Measurements from ENCODE around the gene TCAIM. TPM values are rescaled to one million over a fixed set of nuclear protein-coding genes. Genes with fewer than 3 reads are reported as not detected.

Gene TCAIM
- total RNA-seq, 6 donors from 2014 or later, result 10.5 to 33.5 (median 19.6) TPM

GRCh38 chr3:44428910-44429309 lies 90.3 kb downstream of the TCAIM start:
- no peak for ATAC-seq (ENCODE audit: low FRiP score in 2 of 2)
- TF ChIP-seq POLR2AphosphoS5 (IDR thresholded peaks at IDR 0.05) (no peak), CTCF (IDR thresholded peaks at IDR 0.05) (no peak), EP300 (IDR thresholded peaks at IDR 0.05) (no peak), POLR2A (IDR thresholded peaks at IDR 0.05) (no peak)

GRCh38 chr3:44429459-44429858 lies 90.9 kb downstream of the TCAIM start:
- Histone ChIP-seq H3K9me3 (no peaks in the 10 kb centered on the region), H3K4me1 (no peaks in the 10 kb centered on the region), H3K4me3 (no peak overlapping the region), H3K36me3 (no peaks in the 10 kb centered on the region), H3K27me3 (no peaks in the 10 kb centered on the region), H3K27ac (no peak overlapping the region)
- ATAC-seq (ENCODE audit: low FRiP score in 2 of 2) (no peak), DNase-seq (no peak)
- TF ChIP-seq POLR2A (IDR thresholded peaks at IDR 0.05), result no peak
- no peak for TF ChIP-seq CTCF (IDR thresholded peaks at IDR 0.05)
- no peak for TF ChIP-seq EP300 (IDR thresholded peaks at IDR 0.05)
- 89 to 95% methylated on average over 6 of the region's 6 CpGs for WGBS, 2 donors

More at GRCh38 chr3:44428910-44429309, 90.3 kb downstream of the TCAIM start:
- Histone ChIP-seq H3K4me1 (no peaks in the 10 kb centered on the region), H3K27ac (no peak overlapping the region), H3K27me3 (no peaks in the 10 kb centered on the region), H3K36me3 (no peaks in the 10 kb centered on the region), H3K4me3 (no peak overlapping the region), H3K9me3 (no peaks in the 10 kb centered on the region)
- DNase-seq, result no peak
- WGBS, 2 donors, result 85 to 90% methylated on average over 5 to 7 of the region's 7 CpGs

GRCh38 chr3:44430466-44430865 lies 91.9 kb downstream of the TCAIM start:
- no peak for DNase-seq
- Histone ChIP-seq H3K36me3 (no peaks in the 10 kb centered on the region), H3K4me3 (no peak overlapping the region), H3K4me1 (no peaks in the 10 kb centered on the region), H3K27ac (no peak overlapping the region), H3K9me3 (no peaks in the 10 kb centered on the region), H3K27me3 (no peaks in the 10 kb centered on the region)
- no peak for ATAC-seq (ENCODE audit: low FRiP score in 2 of 2)
- WGBS, 2 donors, result 72 to 75% methylated on average over 4 of the region's 4 CpGs
- TF ChIP-seq POLR2AphosphoS5 (IDR thresholded peaks at IDR 0.05) (no peak), CTCF (IDR thresholded peaks at IDR 0.05) (no peak), EP300 (IDR thresholded peaks at IDR 0.05) (no peak), POLR2A (IDR thresholded peaks at IDR 0.05) (no peak)

- no peaks in the 10 kb centered on the region for H3K36me3 ChIP-seq
- peaks cover 9 to 12% (median 10%) of the 10 kb centered on the region in 4 donors for H3K4me1 ChIP-seq
- no peaks in the 10 kb centered on the region for H3K27me3 ChIP-seq
- H3K27ac ChIP-seq, result no peak overlapping the region
- no peak for DNase-seq
- H3K9me3 ChIP-seq, result no peaks in the 10 kb centered on the region
- 80 to 87% methylated on average over 5 of the region's 5 CpGs for WGBS, 2 donors
- no peak for ATAC-seq (ENCODE audit: low FRiP score in 2 of 2)
- H3K4me3 ChIP-seq, result no peak overlapping the region
- TF ChIP-seq CTCF (IDR thresholded peaks at IDR 0.05), result no peak
- no peak for TF ChIP-seq POLR2AphosphoS5 (IDR thresholded peaks at IDR 0.05)
- TF ChIP-seq EP300 (IDR thresholded peaks at IDR 0.05), result no peak
- TF ChIP-seq POLR2A (IDR thresholded peaks at IDR 0.05), result no peak
Observed at GRCh38 chr3:44434834-44435510, 96.4 kb downstream of the TCAIM start.

GRCh38 chr3:44436181-44436580 lies 97.6 kb downstream of the TCAIM start:
- no peaks in the 10 kb centered on the region for H3K9me3 ChIP-seq
- no peak overlapping the region for H3K4me3 ChIP-seq
- DNase-seq (no peak), ATAC-seq (ENCODE audit: low FRiP score in 2 of 2) (no peak)
- H3K4me1 ChIP-seq, result peaks cover 20 to 23% (median 21%) of the 10 kb centered on the region in 4 donors
- H3K27ac ChIP-seq, result no peak overlapping the region
- no peaks in the 10 kb centered on the region for H3K27me3 ChIP-seq
- H3K36me3 ChIP-seq, result no peaks in the 10 kb centered on the region
- no peak for TF ChIP-seq EP300 (IDR thresholded peaks at IDR 0.05)
- no peak for TF ChIP-seq POLR2A (IDR thresholded peaks at IDR 0.05)
- 91 to 100% methylated on average over 1 of the region's 1 CpG for WGBS, 2 donors
